HG03558 (cell line): Measurements from ENCODE around the gene ID3.

Experiments
- ATAC-seq: cut with Tn5 transposase; IDR thresholded peaks from one replicate; pipeline ENCODE4 v1.9.1; 2021; ENCODE audit warnings: moderate number of reproducible peaks; ENCODE audit not compliant: unreplicated experiment; ENCODE audit errors: extremely low read depth

The ID3 gene

GRCh38 chr1:23567996-23568607 is 8.8 kb upstream of the ID3 start:
- no peak for ATAC-seq

DNA sequence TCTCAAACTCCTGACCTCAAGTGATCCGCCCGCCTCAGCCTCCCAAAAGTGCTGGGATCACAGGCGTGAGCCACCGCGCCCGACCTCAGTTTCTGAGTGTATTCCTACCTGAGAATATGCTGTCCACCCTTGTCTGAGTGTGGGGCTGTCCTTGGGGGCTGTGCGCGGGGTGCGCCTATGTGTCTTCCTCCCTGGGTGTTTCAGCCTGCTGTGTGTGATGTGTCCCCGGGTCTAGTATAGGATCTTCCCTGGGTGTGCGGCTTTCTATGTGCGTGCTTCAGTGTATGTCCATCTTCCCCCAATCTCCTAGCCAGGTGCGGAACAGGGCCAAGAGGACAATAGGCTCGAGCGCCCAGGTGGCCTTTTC is 8.3 kb upstream of the ID3 start:
- no peak for ATAC-seq

DNA sequence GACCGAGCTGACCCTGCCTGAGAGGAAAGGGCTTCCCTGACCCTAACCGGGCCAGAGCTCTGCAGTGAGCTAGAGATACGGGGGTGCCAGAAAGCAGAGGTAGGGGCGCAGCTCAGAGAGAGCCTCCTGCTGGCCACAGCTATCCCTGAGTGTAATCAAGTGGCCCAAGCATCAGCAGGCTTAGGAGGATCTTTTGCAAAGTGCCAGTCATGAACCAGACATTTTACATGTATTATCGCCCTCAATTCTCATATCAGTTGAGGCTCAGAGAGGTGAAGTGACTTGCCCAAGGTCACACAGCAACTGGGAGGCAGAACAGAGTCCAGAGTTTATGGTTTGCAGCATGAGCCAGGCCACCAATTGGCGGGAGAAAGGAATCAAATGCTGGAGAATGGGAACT is 7.0 kb upstream of the ID3 start:
- no peak for ATAC-seq

GRCh38 chr1:23565776-23566175 is 6.5 kb upstream of the ID3 start:
- no peak for ATAC-seq

DNA sequence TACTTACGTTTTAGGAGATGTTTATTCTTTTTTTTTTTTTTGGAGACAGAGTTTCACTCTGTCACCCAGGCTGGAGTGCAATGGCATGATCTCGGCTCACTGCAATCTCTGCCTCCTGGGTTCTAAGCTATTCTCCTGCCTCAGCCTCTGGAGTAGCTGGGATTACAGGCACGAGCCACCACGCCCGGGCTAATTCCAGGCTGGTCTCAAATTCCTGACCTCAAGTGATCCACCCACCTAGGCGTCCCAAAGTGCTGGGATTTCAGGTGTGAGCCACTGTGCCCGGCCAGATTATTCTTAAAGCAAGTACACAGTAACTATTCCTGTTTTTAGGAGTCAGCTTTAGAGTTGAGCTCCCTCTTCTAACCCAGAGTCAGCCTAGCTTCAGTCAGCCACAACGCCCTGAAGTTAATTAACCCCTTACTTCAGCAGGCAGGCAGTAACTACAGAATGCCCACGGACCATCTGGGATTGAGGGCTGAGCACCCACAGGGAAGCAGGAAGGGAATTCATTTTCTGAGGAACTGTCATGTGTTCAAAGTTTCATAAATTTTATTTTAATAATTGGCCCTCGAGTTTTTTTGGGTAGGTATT is 5.3 kb upstream of the ID3 start:
- ATAC-seq: no peak

- no peak for ATAC-seq
These were observed 4.6 kb upstream of the ID3 start for GRCh38 chr1:23563755-23564374.

- ATAC-seq: no peak
These were observed 3.7 kb upstream of the ID3 start for GRCh38 chr1:23563003-23563402.

GRCh38 chr1:23562137-23562876 is 3.0 kb upstream of the ID3 start:
- ATAC-seq: no peak

DNA sequence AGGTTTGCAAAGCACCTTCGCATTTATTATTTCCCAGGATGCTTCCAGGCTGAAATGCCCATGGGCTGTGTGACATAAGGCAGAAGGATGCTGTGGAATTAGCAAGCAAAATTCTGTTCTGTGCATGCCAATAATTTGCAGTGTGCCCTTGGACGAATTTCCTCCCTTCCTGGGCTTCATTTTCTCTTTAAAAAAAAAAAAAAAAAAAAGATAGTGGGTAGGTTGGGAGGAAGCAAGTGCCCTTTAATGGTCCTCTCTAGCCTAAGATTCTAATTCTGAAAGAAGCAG is 2.5 kb upstream of the ID3 start:
- ATAC-seq: no peak

DNA sequence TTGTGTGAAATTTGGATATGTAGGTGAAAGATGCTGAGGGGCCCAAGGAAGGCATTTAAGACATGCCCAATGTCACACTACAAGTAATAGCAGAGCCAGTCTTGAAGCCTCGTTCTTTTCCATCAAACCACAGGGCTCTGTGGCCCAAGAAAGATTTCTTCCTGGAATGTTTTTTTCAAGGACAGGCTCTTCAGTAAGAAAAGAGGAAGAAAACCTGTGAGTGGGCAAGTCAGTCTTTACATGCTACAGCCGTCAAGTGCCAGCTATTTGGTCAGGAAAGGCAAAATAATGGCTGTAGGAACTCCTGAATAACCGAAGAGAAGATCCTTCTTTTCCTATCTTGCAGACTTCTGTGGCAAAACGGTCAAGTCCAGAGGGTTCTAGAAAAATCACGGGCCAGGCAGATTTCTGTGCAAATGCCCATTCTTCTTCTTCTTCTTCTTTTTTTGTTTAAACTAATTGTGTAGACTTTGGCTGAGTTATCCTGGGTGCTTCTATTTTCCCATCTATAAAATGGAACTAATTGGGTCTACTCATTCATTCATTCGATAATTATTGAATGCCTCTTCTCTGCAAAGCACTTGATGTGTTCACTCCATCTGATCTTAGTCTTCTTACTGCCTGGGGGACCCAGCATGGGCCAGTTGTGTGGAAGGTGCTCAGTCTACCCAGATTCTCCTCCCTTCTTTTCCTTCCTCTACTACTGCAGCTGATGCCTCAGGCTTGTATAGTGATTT is 1.9 kb upstream of the ID3 start:
- ATAC-seq: no peak

- ATAC-seq: no peak
These were observed 862 bp upstream of the ID3 start for GRCh38 chr1:23559985-23560741.

DNA sequence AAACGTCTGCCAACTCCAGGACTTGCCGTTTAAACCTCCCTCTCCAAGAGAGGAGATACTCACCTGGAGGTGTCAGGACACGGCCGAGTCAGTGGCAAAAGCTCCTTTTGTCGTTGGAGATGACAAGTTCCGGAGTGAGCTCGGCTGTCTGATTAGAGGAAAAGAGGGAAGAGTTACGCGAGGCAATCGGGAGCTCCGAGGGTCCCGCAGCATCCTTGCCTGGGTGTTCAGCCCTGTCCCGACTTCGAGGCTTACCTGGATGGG is 497 bp downstream of the ID3 start:
- ATAC-seq: no peak

DNA sequence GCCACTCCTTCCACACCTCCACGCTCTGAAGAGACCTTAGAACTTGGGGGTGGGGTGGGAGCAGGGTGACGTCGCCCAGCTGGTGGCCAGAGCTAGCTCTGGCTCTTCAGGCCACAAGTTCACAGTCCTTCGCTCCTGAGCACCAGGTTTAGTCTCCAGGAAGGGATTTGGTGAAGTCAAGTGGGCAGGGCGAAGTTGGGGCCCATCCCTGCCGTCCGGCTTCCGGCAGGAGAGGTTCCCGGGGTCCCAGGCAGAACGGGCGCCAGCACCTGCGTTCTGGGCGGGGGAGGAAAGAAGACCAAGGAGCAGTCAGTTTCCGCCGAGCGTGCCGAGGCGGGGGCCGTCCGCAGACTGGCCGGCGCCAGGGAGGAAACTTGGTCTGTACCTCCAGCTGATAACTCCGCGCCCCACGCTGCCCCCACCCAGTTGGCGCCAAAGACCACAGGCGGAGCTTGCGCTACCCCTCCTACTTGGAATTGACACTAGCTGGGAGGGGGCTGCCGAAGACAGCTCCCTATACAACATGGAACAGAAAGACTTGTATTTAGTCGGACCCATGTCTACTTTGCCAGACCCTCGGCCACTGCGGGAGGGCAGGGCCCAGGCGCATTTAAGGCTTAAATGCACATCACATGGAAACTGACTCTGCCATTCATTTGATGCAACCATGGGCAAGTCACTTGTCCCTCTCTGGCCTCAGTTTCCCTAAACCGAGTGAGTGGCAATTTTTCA is 995 bp downstream of the ID3 start:
- ATAC-seq: no peak

DNA sequence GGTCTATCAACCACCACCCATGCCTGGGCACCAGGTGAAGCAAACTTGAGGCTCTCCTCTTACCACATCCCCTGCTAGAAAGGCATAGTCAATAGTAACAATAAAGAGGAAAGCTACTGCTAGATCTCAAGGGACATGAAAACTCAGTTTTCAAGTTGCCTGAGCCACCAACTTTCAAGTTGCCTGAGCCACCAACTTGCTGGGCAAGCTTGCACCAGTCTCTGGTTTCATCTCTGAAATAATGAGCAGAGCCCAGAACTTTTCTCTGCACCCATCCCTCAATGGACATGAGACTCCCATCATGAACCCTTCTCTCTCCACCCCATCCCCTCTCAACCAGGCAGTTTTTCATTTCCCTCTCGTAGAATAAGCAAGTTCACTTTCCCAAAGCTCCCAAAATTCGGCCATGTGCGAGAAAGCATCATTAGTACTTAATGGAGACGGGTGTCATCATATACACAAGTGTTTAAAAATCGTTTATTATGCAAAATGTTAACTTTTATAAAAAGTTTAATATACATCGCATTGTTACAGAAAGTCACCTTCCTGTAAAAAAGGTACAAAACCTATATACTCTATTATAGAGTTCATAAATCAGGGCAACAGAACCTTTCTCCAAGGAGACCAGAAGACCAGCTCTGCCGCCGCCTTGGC is 1.7 kb downstream of the ID3 start:
- no peak for ATAC-seq

GRCh38 chr1:23556635-23557470 is 2.4 kb downstream of the ID3 start:
- ATAC-seq: no peak

DNA sequence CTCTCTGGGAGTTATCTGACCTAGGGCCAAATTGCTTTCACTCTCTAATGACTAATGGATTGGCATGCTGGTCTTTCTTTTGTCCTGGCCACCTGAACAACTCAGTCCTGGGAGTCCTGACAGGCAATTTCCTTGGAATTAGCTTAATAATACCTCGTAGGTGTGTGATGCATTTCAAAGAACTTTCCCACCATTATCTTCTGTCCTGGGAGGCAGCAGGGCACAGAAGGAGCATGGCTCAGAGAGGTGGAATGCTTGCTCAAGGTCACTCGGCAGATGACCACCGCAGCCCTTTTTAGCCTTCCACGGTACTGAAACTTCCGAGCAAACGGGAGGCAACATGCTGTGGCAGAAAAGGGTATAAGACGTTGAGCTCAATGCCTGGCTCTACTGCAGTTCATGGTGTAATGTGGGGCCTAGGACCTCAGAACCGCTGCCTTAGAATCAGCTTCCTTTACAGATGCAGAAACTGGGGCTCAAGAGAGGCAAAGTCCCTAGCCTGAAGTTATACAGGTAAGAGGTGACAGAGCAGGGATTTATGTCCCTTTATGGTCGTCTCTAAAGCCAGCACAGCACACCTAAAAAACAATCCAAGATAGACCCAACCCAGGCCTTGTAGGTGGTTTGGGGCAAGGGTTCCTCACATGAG is 3.2 kb downstream of the ID3 start:
- no peak for ATAC-seq

DNA sequence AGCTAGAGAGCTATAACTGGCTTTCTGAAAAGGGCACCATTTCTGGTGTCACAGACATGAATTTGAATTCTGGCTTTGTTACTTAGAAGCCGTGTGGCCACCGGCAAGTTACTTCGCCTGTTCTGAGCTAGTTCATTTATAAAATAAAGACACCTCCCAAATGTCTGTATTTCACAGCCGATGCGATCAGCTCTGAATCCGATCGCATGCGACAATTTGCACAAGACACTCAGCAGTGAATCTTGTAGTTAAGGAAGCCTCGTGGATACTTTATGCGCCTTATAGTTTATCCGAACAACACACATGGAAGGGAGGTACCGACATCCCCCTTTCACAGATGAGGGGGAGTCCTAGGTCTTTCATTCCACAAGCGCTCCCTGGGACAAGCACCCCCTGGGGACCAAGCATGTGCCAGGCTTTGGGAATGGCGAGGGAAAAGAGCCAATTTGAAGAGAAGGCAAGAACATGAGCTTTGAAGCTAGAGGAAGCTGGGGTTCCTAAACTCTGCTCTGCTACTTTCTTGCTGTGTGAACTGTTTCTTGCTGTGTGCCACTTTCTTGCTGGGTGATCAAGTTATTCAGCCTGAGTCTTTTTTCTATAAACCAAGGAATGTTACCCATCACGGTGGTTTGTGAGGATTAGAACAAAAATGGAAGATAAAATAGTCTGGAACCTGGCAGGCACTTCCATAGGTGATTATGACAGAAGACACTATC is 3.9 kb downstream of the ID3 start:
- no peak for ATAC-seq
